Activated CD8-positive, alpha-beta T cell treated with anti-CD3 and anti-CD28 coated beads for 36 hours (primary cell): ENCODE results near the gene ZMIZ1. TPM values are rescaled to one million over a fixed set of nuclear protein-coding genes. Genes with fewer than 3 reads are reported as not detected.

Source experiments
- ATAC-seq: fragments of 200-7000 bp; cut with Tn5 transposase; one replicate; pipeline ENCODE4 v1.10.0; 2021; ENCODE audit warnings: mild to moderate bottlenecking, moderate library complexity
- CTCF ChIA-PET: fragments of 350-600 bp; sonication (Branson Sonifier 250); formaldehyde crosslinking; loops from one replicate; lab custom pipeline; 2021; ENCODE audit warnings: antibody characterized with exemption; lab: Charles Lee
- POLR2A ChIA-PET: fragments of 350-600 bp; sonication (Branson Sonifier 250); formaldehyde crosslinking; loops from one replicate; lab custom pipeline; 2021; ENCODE audit warnings: antibody characterized with exemption; lab: Charles Lee
- DNase-seq: peaks from one replicate; pipeline ENCODE4 v3.0.0-alpha.2; 2020
- H3K27ac Mint-ChIP-seq: one replicate; pipeline ENCODE4 v1.8.0; 2021; ENCODE audit warnings: mild to moderate bottlenecking, mixed read lengths
- H3K27me3 Mint-ChIP-seq: one replicate; pipeline ENCODE4 v1.8.0; 2021; ENCODE audit warnings: mixed read lengths
- H3K36me3 Mint-ChIP-seq: one replicate; pipeline ENCODE4 v1.8.0; 2021; ENCODE audit warnings: low read depth, mixed read lengths
- H3K4me1 Mint-ChIP-seq: one replicate; pipeline ENCODE4 v1.8.0; 2021; ENCODE audit warnings: low read depth, mixed read lengths
- H3K4me3 Mint-ChIP-seq: one replicate; pipeline ENCODE4 v1.8.0; 2021; ENCODE audit warnings: mild to moderate bottlenecking, moderate library complexity, mixed read lengths
- H3K9me3 Mint-ChIP-seq: one replicate; pipeline ENCODE4 v1.8.0; 2021; ENCODE audit warnings: mixed read lengths
- CTCF ChIP-seq: fragments of 200-600 bp; IDR thresholded peaks from one replicate; pipeline ENCODE4 v1.8.0; 2022; ENCODE audit warnings: antibody characterized with exemption, mild to moderate bottlenecking
- intact Hi-C: fragments of 100-400 bp; cut with micrococcal nuclease; formaldehyde crosslinking; loops from one replicate; pipeline ENCODE4 v1.10.0; 2022
- total RNA-seq, 2 experiments: library from RNA; stranded (reverse); gene quantifications; one replicate each; pipeline ENCODE4 v1.2.3, GENCODE V29; 2021

The ZMIZ1 gene
- total RNA-seq, 2 experiments from 2014 or later, result 46.5 to 52.2 TPM

- ATAC-seq, result no peak
- TF ChIP-seq CTCF, result no peak
- DNase-seq, result no peak
- Mint-ChIP-seq H3K27me3 (no peaks in the 10 kb centered on the region), H3K36me3 (no peaks in the 10 kb centered on the region), H3K4me3 (no peak overlapping the region), H3K27ac (no peak overlapping the region), H3K9me3 (no peaks in the 10 kb centered on the region), H3K4me1 (peaks cover 41% of the 10 kb centered on the region)
- ChIA-PET POLR2A (interaction anchor here (2.2 kb wide), 1 partner anchor 9 kb away, joined by 7 read pairs; no protein-coding TSS in a partner anchor), CTCF (interaction anchor here (0.7 to 1.5 kb wide), 3 partner anchors 20 to 37 kb away, joined by 3 read pairs; partner anchors contain the start of gene PPIF)
- intact Hi-C loops, result loop anchor here (10.0 kb wide), 1 partner anchor 82 kb away; no protein-coding TSS in a partner anchor
Observed at GRCh38 chr10:79327090-79327457, 258.3 kb downstream of the ZMIZ1 start.

GRCh38 chr10:79328147-79328701 is 259.5 kb downstream of the ZMIZ1 start:
- CTCF ChIA-PET, result interaction anchor here (1.5 kb wide), 1 partner anchor 18 kb away, joined by 3 read pairs; no protein-coding TSS in a partner anchor
- Mint-ChIP-seq H3K4me3 (no peak overlapping the region), H3K4me1 (peaks cover 35% of the 10 kb centered on the region), H3K36me3 (no peaks in the 10 kb centered on the region), H3K27me3 (no peaks in the 10 kb centered on the region), H3K27ac (no peak overlapping the region), H3K9me3 (no peaks in the 10 kb centered on the region)
- DNase-seq (no peak), ATAC-seq (no peak)
- TF ChIP-seq CTCF, result no peak
- POLR2A ChIA-PET, result interaction anchor here (2.2 kb wide), 1 partner anchor 10 kb away, joined by 7 read pairs; no protein-coding TSS in a partner anchor
- intact Hi-C loops, result loop anchor here (10.0 kb wide), 1 partner anchor 83 kb away; no protein-coding TSS in a partner anchor

DNA sequence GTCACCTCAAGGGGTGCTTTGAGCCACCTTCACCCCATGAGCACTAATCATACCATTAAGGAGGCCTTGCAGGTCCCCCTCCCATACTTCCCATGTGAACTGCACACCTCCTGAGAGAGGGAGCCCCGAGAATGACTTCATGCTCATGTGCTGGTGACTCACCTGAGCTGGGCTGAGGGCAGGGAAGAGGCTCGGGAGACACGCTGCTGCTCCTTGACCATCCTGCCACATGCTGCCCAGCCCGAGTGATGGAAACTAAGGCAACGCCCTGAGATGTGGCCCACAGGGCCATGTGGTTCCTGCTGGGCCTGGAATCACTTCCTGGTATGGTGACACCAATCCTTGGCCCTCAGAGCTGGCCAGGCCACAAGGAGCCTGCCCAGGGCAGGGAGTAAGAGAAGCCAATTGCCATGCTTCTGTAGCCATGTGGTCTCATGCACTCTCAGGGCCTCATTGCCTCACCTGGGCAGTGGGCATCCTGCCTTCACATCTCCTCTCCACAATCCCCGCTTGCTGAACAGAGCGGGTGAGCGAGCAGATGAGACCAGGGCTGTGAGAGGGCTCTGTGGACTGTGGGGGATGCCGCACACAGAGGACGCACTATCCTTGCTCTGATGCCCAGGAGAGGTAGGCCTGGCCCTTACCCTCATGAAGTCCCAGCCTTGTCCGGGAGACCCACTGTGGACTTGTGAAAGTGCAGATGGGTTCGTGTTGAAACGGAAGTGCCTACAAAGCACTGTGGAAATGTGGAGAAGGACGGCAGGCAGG is 260.2 kb downstream of the ZMIZ1 start:
- no peak for DNase-seq
- Mint-ChIP-seq H3K27ac (no peak overlapping the region), H3K27me3 (no peaks in the 10 kb centered on the region), H3K4me1 (peaks cover 33% of the 10 kb centered on the region), H3K4me3 (no peak overlapping the region), H3K9me3 (peaks cover 2% of the 10 kb centered on the region), H3K36me3 (no peaks in the 10 kb centered on the region)
- intact Hi-C loops, result loop anchor here (10.0 kb wide), 1 partner anchor 84 kb away; no protein-coding TSS in a partner anchor
- POLR2A ChIA-PET, result interaction anchor here (1.5 to 2.2 kb wide), 2 partner anchors 11 to 85 kb away, joined by 6 to 7 read pairs; no protein-coding TSS in a partner anchor
- ATAC-seq, result no peak
- TF ChIP-seq CTCF, result no peak
- CTCF ChIA-PET, result no interaction called here

DNA sequence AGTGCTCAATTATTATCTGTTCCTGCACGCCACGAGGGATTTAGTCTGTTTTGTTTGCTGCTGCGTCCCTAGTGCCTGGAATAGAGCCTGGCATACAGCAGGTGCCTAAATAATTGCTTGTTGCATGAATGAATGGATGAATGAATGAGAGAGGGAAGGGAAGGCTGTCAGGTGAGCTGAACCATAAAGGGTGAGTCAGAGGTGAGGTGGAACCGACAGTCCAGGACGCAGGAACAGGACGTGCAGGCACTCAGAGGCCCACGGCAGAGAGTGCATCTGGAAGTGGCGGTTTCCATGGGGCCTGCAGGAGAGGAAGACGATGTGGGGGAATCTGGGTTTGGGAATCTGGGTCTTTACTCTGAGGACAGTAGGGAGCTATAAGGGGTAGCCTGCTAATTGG is 260.8 kb downstream of the ZMIZ1 start:
- CTCF ChIA-PET, result interaction anchor here (4.7 kb wide), 1 partner anchor 13 kb away, joined by 17 read pairs; no protein-coding TSS in a partner anchor
- H3K4me3 Mint-ChIP-seq, result no peak overlapping the region
- H3K27me3 Mint-ChIP-seq, result no peaks in the 10 kb centered on the region
- H3K4me1 Mint-ChIP-seq, result peaks cover 31% of the 10 kb centered on the region
- POLR2A ChIA-PET, result interaction anchor here (0.9 to 4.2 kb wide), 3 partner anchors 12 to 86 kb away, joined by 4 to 37 read pairs (median 6); partner anchors contain the start of gene PPIF
- H3K27ac Mint-ChIP-seq, result peak overlapping the region; percentile 6
- no peaks in the 10 kb centered on the region for H3K36me3 Mint-ChIP-seq
- TF ChIP-seq CTCF, result no peak
- ATAC-seq, result no peak
- no peak for DNase-seq
- intact Hi-C loops, result loop anchor here (10.0 kb wide), 1 partner anchor 85 kb away; no protein-coding TSS in a partner anchor
- H3K9me3 Mint-ChIP-seq, result peaks cover 4% of the 10 kb centered on the region
